ENCODE data around the gene HIPK2. TPM values are rescaled to one million over a fixed set of nuclear protein-coding genes. Genes with fewer than 3 reads are reported as not detected.
A peak's percentile ranks its signal among the peaks of the same experiment; 100 is the strongest.

The HIPK2 gene
- polyA plus RNA-seq, 3 donors, result 1.6 to 12.1 (median 3.0) TPM

DNA sequence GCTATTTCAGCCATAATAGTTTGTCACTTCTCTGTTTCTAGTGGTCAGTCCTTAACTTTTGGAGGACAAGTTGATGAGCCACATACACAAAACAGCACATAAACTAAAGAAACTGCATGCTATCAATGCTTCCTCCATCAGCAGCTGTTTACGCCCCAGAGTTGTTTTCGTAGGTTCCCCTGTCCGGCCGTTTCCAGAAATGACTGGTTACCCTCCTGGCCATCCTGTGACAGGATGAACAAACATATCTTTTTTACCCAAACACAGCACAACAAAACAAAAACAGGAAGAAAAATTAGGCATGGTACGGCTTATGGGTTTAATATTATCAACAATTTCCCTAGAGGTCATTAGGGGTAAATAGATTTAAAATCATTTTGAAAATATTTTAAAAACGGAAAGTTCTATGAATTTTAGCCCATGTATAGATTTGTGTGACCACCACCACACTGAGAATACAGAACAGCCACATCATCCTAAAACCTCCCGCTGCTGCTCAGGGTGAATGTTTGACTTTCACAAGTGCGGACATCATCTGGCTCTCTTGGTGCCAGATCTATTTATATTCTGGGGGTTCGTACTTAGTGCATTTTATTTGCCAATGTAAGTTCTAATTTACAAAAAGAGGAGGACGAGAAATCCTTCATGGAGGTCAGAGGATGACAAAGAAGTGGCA is 74.8 kb downstream of the HIPK2 start:
- Mint-ChIP-seq H3K9me3 (peaks cover 0 to 14% (median 6%) of the 10 kb centered on the region in 7 donors), H3K4me3 (peak overlapping the region in 1 of 2 donors; percentile 18), H3K27ac (peak overlapping the region in 6 of 7 donors; percentile 44 to 75 (median 65)), H3K27me3 (ENCODE audit: low read depth in 3 of 3) (peaks cover 0 to 5% (median 3%) of the 10 kb centered on the region in 3 donors), H3K4me1 (peaks cover 18% of the 10 kb centered on the region), H3K36me3 (peaks cover 67 to 78% of the 10 kb centered on the region in 2 donors)
- intact Hi-C loops (cut with micrococcal nuclease), result loop anchor here in 1 of 2 donors (10.0 kb wide), 1 partner anchor 58 kb away; no protein-coding TSS in a partner anchor
- no peak overlapping the region for H2AFZ ChIP-seq (ENCODE audit: insufficient read depth, low read depth, low read length, poor library complexity, severe bottlenecking)
- H3K36me3 ChIP-seq (replicated peaks in 1 of 2; ENCODE audit: control insufficient read depth in 1 of 2, insufficient read depth in 2 of 2, low read length in 2 of 2), result peaks cover 28 to 82% of the 10 kb centered on the region in 2 donors
- no peak overlapping the region for H3K9ac ChIP-seq (ENCODE audit: insufficient read depth, low read length, poor library complexity, severe bottlenecking)
- H3K9me3 ChIP-seq (replicated peaks in 1 of 2; ENCODE audit: control insufficient read depth in 1 of 2, insufficient read depth in 1 of 2, low read length in 2 of 2), result no peaks in the 10 kb centered on the region
- H3K4me2 ChIP-seq (replicated peaks; ENCODE audit: extremely low read depth, low read length, poor library complexity, severe bottlenecking), result no peak overlapping the region
- H4K20me1 ChIP-seq (ENCODE audit: insufficient read depth, low read length), result peaks cover 55% of the 10 kb centered on the region
- H3K27me3 ChIP-seq (ENCODE audit: control insufficient read depth in 2 of 2, insufficient read depth in 2 of 2, low read length in 2 of 2), result no peaks in the 10 kb centered on the region
- H3K4me3 ChIP-seq (replicated peaks in 1 of 3; ENCODE audit: low read depth in 2 of 3, low read length in 3 of 3), result no peak overlapping the region
- H3K27ac ChIP-seq (ENCODE audit: low read depth in 1 of 2, low read length in 2 of 2), result peak overlapping the region in 1 of 2 donors; percentile 54
- 50% methylated on average over 6 of the region's 10 CpGs for WGBS (ENCODE audit: insufficient coverage)
- DNase-seq, result peak; percentile 40 to 50 (median 42)
- H3K4me1 ChIP-seq (ENCODE audit: control insufficient read depth in 1 of 2, insufficient read depth in 2 of 2, low read length in 2 of 2), result peaks cover 10 to 34% of the 10 kb centered on the region in 2 donors
- peaks cover 64% of the 10 kb centered on the region for H3K79me2 ChIP-seq (ENCODE audit: insufficient read depth, low read length)
- TF ChIP-seq, protein P1, sequence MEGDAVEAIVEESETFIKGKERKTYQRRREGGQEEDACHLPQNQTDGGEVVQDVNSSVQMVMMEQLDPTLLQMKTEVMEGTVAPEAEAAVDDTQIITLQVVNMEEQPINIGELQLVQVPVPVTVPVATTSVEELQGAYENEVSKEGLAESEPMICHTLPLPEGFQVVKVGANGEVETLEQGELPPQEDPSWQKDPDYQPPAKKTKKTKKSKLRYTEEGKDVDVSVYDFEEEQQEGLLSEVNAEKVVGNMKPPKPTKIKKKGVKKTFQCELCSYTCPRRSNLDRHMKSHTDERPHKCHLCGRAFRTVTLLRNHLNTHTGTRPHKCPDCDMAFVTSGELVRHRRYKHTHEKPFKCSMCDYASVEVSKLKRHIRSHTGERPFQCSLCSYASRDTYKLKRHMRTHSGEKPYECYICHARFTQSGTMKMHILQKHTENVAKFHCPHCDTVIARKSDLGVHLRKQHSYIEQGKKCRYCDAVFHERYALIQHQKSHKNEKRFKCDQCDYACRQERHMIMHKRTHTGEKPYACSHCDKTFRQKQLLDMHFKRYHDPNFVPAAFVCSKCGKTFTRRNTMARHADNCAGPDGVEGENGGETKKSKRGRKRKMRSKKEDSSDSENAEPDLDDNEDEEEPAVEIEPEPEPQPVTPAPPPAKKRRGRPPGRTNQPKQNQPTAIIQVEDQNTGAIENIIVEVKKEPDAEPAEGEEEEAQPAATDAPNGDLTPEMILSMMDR (IDR thresholded peaks at IDR 0.05), result peak; percentile 30

DNA sequence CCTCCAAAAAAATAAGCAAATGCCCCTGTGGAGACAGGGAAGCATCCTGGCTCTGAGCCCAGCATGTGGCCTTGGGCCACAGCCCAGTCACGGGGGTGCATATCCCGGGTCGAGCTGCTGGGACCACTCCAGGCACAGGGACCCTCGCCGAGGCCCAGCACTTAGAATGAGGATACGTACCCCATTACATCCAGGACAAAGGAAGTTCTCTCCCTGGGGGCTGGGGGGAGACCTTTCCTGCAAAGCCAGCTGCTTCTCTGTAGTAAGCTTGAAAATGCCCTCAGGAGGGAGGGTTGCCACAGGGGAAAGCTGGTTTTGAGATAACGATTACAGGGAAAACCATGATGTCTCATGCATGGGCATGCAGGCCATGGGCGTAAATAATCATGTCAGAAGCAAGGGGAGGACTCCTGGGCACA is 75.5 kb downstream of the HIPK2 start:
- H3K4me2 ChIP-seq (replicated peaks; ENCODE audit: extremely low read depth, low read length, poor library complexity, severe bottlenecking), result no peak overlapping the region
- H3K27me3 ChIP-seq (ENCODE audit: control insufficient read depth in 2 of 2, insufficient read depth in 2 of 2, low read length in 2 of 2), result no peaks in the 10 kb centered on the region
- peaks cover 10 to 35% of the 10 kb centered on the region in 2 donors for H3K4me1 ChIP-seq (ENCODE audit: control insufficient read depth in 1 of 2, insufficient read depth in 2 of 2, low read length in 2 of 2)
- Mint-ChIP-seq H3K4me1 (peaks cover 19% of the 10 kb centered on the region), H3K27ac (peak overlapping the region in 4 of 7 donors; percentile 38 to 75 (median 57)), H3K4me3 (no peak overlapping the region), H3K9me3 (peaks cover 0 to 14% (median 6%) of the 10 kb centered on the region in 7 donors), H3K27me3 (ENCODE audit: low read depth in 3 of 3) (peaks cover 0 to 5% (median 3%) of the 10 kb centered on the region in 3 donors), H3K36me3 (peaks cover 62 to 76% of the 10 kb centered on the region in 2 donors)
- no peak overlapping the region for H3K9ac ChIP-seq (ENCODE audit: insufficient read depth, low read length, poor library complexity, severe bottlenecking)
- H3K79me2 ChIP-seq (ENCODE audit: insufficient read depth, low read length), result peaks cover 63% of the 10 kb centered on the region
- TF ChIP-seq, protein P1 (IDR thresholded peaks at IDR 0.05), result no peak
- H3K36me3 ChIP-seq (replicated peaks in 1 of 2; ENCODE audit: control insufficient read depth in 1 of 2, insufficient read depth in 2 of 2, low read length in 2 of 2), result peaks cover 22 to 78% of the 10 kb centered on the region in 2 donors
- peak overlapping the region in 1 of 2 donors; percentile 54 for H3K27ac ChIP-seq (ENCODE audit: low read depth in 1 of 2, low read length in 2 of 2)
- no peak overlapping the region for H2AFZ ChIP-seq (ENCODE audit: insufficient read depth, low read depth, low read length, poor library complexity, severe bottlenecking)
- intact Hi-C loops (cut with micrococcal nuclease), result loop anchor here in 1 of 2 donors (10.0 kb wide), 1 partner anchor 58 kb away; no protein-coding TSS in a partner anchor
- H3K4me3 ChIP-seq (replicated peaks in 1 of 3; ENCODE audit: low read depth in 2 of 3, low read length in 3 of 3), result no peak overlapping the region
- peaks cover 52% of the 10 kb centered on the region for H4K20me1 ChIP-seq (ENCODE audit: insufficient read depth, low read length)
- DNase-seq, result no peak
- 32% methylated on average over 4 of the region's 8 CpGs for WGBS (ENCODE audit: insufficient coverage)
- H3K9me3 ChIP-seq (replicated peaks in 1 of 2; ENCODE audit: control insufficient read depth in 1 of 2, insufficient read depth in 1 of 2, low read length in 2 of 2), result no peaks in the 10 kb centered on the region

All from CD14-positive monocyte (primary cell).